OCI-LY7 (cell line): ENCODE data around the gene CDH2.

Source experiments
- EZH2phosphoT487 ChIP-seq: fragments of 200-600 bp; sonication (generic); IDR thresholded peaks from 2 replicates; pipeline ENCODE4 v1.6.1; 2018; ENCODE audit warnings: low read depth, borderline replicate concordance, mild to moderate bottlenecking, mixed run types, antibody characterized with exemption, low read length, moderate library complexity, mixed read lengths
- TF ChIP-seq, protein P1 (sequence below): fragments of 200-600 bp; sonication (generic); conservative IDR thresholded peaks from 2 replicates; pipeline ENCODE4 v1.5.1; 2014; ENCODE audit warnings: mild to moderate bottlenecking, antibody characterized with exemption, low read length, moderate library complexity, mixed read lengths

DNA sequence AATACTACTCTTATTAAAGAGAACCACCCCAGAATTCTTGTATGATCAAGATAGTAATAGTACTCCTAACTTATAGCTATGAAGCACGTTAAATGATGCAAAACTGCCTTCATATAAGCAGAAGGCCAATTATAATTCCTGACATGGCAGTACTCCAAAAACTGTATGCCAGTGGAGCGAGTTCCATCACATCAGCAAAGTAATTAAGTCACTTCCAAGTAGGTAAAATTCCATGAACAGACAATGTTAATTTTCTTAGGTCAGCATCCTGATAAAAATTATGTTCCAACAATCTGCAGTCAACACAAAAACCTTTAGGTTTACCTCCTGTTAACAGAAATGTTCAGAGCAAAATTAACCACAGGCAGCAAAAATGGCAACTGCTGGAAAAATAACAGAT, 136.7 kb downstream of the CDH2 start:
- TF ChIP-seq, protein P1, sequence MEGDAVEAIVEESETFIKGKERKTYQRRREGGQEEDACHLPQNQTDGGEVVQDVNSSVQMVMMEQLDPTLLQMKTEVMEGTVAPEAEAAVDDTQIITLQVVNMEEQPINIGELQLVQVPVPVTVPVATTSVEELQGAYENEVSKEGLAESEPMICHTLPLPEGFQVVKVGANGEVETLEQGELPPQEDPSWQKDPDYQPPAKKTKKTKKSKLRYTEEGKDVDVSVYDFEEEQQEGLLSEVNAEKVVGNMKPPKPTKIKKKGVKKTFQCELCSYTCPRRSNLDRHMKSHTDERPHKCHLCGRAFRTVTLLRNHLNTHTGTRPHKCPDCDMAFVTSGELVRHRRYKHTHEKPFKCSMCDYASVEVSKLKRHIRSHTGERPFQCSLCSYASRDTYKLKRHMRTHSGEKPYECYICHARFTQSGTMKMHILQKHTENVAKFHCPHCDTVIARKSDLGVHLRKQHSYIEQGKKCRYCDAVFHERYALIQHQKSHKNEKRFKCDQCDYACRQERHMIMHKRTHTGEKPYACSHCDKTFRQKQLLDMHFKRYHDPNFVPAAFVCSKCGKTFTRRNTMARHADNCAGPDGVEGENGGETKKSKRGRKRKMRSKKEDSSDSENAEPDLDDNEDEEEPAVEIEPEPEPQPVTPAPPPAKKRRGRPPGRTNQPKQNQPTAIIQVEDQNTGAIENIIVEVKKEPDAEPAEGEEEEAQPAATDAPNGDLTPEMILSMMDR, result no peak
- no peak for TF ChIP-seq EZH2phosphoT487
